ENCODE results near the gene ATP9A. TPM values are rescaled to one million over a fixed set of nuclear protein-coding genes. Genes with fewer than 3 reads are reported as not detected.
"Not testable (repeated sequence)": the region's sequence is repeated elsewhere in the genome, so short reads cannot be mapped to it uniquely, and the experiment has no call there.

The ATP9A gene
- total RNA-seq, 1 donor from 2014 or later, result 37.6 TPM

GRCh38 chr20:51569815-51570738 lies 198.1 kb downstream of the ATP9A start:
- H3K36me3 ChIP-seq (ENCODE audit: control insufficient read depth, insufficient read depth, low read length), result no peaks in the 10 kb centered on the region
- H3K27me3 ChIP-seq (ENCODE audit: control insufficient read depth, insufficient read depth, low read length), result peaks cover 3% of the 10 kb centered on the region
- no peak overlapping the region for H3K4me3 ChIP-seq (ENCODE audit: low read depth, low read length)
- no peak for TF ChIP-seq CTCF (IDR thresholded peaks at IDR 0.05; ENCODE audit: insufficient read depth, low read length, poor library complexity, severe bottlenecking)
- no peak for DNase-seq (ENCODE audit: low read depth)

DNA sequence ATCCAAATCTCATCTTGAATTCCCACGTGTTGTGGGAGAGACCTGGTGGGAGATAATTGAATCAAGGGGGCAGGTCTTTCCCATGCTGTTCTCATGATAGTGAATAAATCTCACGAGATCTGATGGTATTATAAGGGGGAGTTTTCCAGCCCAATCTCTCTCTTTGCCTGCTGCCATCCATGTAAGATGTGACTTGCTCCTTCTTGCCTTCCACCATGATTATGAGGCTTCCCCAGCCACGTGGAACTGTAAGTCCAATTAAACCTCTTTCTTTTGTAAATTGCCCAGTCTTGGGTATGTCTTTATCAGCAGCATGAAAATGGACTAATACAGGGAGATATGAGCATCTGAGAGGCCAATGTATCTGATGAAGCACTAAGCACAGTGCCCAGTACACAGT lies 199.7 kb downstream of the ATP9A start:
- H3K4me3 ChIP-seq (ENCODE audit: low read depth, low read length); H3K27me3 ChIP-seq (ENCODE audit: control insufficient read depth, insufficient read depth, low read length); H3K36me3 ChIP-seq (ENCODE audit: control insufficient read depth, insufficient read depth, low read length); DNase-seq (ENCODE audit: low read depth): not testable (repeated sequence)

GRCh38 chr20:51567622-51568021 lies 200.6 kb downstream of the ATP9A start:
- Histone ChIP-seq H3K27me3 (ENCODE audit: control insufficient read depth, insufficient read depth, low read length) (peaks cover 3% of the 10 kb centered on the region), H3K36me3 (ENCODE audit: control insufficient read depth, insufficient read depth, low read length) (no peaks in the 10 kb centered on the region), H3K4me3 (ENCODE audit: low read depth, low read length) (no peak overlapping the region)
- no peak for DNase-seq (ENCODE audit: low read depth)
- TF ChIP-seq CTCF (IDR thresholded peaks at IDR 0.05; ENCODE audit: insufficient read depth, low read length, poor library complexity, severe bottlenecking), result no peak

DNA sequence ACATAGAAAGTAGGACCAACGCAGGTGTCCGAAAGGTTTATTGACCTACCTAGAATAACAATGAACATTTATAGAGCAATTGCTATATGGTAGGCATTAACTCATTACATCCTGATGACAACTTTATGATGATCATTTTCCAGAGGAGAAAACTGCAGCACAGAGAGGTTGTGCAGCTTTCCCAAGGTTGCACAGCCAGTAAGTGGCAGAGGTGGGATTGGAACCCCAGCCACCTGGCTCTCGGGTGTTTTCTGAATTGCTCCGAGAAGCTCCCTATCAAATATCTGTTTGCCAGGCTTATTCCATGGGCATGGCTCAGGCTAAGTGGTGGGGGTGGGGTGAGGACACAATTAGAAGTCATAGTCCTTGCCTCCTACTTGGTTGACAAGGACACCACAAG lies 201.6 kb downstream of the ATP9A start:
- TF ChIP-seq CTCF (IDR thresholded peaks at IDR 0.05; ENCODE audit: insufficient read depth, low read length, poor library complexity, severe bottlenecking), result no peak
- no peak for DNase-seq (ENCODE audit: low read depth)
- Histone ChIP-seq H3K4me3 (ENCODE audit: low read depth, low read length) (no peak overlapping the region), H3K36me3 (ENCODE audit: control insufficient read depth, insufficient read depth, low read length) (no peaks in the 10 kb centered on the region), H3K27me3 (ENCODE audit: control insufficient read depth, insufficient read depth, low read length) (peaks cover 3% of the 10 kb centered on the region)

- no peak for TF ChIP-seq CTCF (IDR thresholded peaks at IDR 0.05; ENCODE audit: insufficient read depth, low read length, poor library complexity, severe bottlenecking)
- no peaks in the 10 kb centered on the region for H3K36me3 ChIP-seq (ENCODE audit: control insufficient read depth, insufficient read depth, low read length)
- H3K4me3 ChIP-seq (ENCODE audit: low read depth, low read length), result no peak overlapping the region
- H3K27me3 ChIP-seq (ENCODE audit: control insufficient read depth, insufficient read depth, low read length), result peaks cover 4% of the 10 kb centered on the region
- DNase-seq (ENCODE audit: low read depth), result no peak
These were observed 202.7 kb downstream of the ATP9A start for GRCh38 chr20:51565298-51566144.
